IPS DF 4.7 (cell line): Measurements from ENCODE around the gene CD36.

Experiments
- DNase-seq: peaks from one replicate; pipeline ENCODE4 v3.0.0-alpha.2; 2013; ENCODE audit warnings: low spot score; ENCODE audit errors: extremely low read depth

The CD36 gene

DNA sequence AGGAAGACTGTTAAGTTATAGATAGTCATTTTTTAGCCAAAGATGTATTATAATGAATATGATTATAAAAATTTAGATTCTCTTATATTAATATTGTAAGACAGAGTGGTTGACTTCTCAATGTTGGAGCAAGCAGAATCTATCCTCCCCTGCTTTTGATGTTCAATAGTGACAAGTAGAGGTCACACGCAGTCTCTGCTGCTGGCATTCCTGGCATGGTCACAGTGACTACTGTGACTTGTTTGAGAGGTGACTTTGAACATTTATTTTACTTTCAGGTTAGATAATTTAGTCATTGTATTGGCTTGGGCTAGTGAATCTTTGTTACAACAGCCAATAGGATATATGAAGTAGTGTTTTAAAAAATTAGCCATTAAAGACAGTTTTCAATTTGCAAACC lies 13.7 kb upstream of the CD36 start:
- no peak for DNase-seq

DNA sequence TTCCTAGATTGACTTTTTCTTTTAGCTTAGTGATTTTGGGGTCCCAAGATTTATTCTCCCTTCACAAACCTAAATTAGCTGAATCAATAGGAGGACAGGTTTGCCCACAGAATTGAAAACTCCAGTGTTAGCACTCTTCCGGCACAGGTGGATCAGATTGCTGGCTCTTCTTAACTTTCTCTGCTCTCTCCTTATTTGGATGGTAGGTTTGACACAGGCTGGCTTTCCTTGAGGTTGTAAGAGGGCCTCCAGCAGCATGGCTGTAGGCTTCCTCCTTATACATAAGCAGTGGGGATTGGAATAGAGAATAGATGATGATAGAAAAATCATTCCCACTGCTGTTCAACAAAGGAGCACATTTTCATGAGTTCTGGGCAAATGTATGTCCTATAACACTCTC lies 9.4 kb upstream of the CD36 start:
- no peak for DNase-seq

DNA sequence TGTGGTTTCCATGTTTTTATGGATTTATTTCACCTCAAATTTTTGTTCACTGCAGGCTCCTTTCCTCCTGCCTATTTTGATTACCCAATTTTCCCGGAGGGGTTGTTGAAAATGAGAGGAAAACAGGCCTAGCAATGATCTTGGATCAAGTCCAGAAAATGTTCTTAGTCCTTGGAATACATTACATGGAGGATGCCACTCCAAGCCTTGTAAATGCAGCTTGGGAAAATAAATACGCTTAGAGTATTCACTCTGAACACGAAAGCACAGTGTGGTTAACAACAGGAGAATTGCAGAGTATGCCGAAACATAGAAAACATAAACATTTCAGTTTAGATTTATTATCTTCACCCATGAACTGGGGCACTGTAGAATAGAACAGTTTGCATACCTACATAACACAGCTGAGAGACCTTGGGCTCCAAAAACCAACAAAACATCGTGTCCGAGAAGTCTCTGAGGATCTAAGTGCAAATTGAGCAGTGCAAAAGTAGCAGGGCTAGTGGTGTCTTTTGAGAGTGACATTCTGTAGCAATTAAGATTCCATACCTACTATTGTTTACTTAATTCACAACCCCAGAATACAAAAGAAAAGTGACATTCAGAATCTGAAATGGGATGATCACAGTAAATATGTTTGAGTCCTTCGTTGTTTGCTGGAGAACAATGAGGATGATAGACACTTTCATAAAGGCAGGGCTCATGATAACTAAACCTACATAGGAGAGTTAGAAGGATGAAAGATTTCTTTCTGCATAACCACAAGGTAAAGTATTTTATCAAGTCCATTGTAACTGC lies 7.6 kb upstream of the CD36 start:
- DNase-seq: no peak

DNA sequence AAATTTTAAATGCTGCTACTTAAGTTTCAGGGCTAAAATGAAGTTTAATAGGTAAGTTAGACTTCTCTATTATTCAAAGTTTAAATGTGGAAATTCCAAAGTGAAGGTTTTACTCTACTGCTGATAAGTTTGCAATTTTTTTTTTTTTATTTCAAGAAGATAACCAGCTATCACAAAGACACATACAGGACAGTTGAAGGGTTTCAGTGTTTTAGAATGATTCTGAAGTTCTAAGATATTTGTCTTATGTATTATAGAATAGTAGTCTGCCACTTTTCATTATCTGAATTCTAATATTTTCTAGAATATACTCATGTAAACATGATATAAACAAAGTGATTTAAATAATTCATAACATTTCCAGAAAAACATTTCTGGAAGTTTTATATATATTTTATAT lies 7.0 kb upstream of the CD36 start:
- DNase-seq: no peak

DNA sequence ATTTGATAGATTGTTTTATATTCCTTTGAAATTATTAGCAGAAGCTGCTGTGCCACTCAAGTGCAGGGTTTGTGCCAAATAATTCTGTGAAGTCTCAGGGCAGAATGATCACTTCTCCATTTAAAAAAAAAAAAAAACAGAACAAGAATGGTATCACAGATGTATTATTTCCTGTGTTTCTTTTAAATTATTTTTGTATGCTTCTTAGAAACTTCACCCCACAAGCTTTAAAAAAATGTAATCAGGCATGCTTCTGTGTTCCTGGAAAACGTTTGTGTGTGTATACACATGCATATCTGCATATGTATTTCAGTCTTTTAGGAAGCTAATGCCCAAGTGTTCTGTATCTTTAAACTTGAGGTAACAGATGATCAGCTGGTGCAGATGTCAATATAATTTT lies 6.3 kb upstream of the CD36 start:
- no peak for DNase-seq

DNA sequence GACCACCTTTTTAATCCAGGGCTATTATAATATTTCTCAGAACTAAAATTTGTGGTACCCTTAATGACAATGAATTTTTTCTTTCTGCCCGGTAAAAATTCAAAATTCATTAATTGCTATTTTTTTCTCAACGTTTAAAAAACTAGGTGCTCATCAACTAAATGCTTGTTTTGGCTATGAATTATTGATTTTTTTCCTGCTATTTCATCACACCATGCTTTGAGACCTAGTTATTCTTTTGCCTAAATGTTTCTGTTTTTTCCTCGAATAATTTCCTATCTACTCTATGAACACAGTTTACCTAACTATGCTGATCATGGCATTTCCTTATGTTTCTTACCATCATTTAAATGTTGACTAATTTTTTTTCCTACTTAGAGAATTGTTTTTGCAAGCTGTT lies 5.6 kb upstream of the CD36 start:
- DNase-seq: no peak

DNA sequence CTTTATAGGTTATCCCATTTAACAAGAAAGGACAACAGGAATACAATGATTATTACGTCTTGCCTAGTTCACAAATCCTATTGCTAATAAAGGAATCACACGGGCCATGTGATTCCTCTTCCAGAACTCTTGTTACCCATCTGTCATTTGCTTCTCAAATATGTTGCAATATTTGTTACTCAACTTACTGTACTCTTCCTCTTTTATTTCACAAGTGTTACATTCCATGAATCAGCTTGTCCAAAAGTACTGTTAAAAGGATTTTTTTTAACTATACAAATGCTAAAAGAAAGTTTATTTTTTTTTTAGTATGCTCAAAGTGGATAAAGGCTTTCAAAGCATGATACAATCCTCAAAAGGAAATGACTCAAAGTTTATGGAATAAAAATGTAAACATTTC lies 3.9 kb upstream of the CD36 start:
- DNase-seq: no peak

DNA sequence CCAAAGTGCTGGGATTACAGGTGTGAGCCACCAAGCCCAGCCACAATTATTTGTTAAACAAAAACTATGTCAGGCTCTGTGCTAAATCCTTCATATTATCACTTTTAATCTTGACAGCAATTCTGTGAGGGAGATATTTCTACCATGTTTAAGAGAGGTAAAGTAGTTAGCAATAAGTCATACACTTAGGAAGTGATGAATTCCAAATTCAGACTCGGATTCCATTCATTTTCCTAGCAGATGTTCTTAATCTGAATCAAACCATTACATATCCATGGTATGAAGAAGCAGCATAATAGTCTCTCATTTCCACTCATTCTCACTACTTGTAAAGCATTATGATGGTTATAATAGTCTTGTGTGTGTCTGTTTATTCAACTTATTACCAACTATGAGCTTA lies 2.9 kb upstream of the CD36 start:
- no peak for DNase-seq

DNA sequence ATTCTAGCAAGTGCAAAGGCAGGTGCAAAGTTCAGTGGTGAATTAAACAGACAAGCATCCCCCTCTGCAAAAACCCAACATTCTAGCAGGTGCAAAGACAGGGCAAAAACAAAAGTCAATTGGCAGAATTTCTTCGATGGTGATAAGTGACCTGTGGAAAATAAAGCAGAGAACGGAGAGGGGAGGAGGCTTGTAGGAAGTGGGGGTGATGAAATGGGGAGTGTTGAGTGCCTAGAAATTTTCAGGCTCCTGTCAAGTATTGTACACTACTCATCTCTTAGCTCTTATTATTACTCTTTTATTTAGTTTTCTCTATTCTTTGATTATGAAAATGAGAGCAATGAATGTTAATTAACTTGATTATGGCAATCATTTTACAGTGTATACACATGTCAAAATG lies 2.4 kb upstream of the CD36 start:
- no peak for DNase-seq

DNA sequence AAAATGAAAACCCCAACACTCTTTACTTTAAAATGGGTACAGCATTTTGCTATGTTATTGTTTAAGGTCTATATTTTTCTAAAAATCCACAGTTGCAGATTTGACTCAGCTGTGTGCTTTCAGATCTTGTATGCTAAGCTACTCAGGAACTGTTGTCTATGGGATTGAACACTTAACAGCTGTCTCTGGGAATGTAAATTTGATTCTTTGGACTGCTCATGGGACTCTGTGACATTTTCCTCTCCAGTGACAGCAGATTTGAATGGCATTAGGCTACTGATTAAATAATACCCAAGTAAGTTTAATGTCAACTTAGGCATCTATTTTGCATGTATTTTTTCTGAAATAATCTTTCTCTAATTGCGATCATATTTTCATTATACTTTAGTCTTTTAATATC lies 1.7 kb upstream of the CD36 start:
- DNase-seq: no peak

DNA sequence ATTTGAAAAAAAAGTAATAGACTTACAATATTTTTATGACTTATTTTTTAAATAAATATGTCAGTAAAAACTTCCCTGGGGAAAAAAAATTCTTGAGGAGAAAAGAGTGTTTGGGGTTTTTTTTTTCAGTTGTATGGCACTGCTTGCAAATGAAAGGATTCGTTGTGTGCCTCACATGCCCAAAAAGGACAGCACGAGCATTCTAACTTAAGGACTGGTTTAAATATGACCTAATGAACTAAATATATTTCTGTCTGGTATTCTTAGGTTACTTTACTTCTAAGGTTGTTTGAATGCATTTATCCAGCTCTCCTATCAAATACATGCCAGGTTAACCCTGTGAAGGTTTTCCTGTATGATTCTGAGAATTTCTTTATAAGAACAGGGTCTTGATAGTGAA lies 988 bp upstream of the CD36 start:
- DNase-seq: no peak

DNA sequence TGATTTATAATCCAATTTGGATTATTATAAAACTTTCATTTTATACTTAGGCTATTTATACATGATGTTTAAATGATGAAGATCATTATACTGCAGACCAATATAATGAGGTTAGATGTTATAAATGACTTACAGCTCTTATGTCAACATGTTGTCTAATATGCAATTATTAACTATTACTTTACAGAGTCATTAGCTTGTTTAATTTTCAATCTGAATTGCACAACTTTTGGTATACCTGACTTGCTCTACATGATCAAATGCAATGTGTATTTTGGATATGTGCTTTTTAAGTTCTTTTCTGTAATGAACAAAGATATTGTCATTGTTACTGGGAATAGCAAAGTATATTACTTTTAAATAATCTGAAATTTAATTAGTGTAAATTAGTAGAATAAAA lies 569 bp downstream of the CD36 start:
- DNase-seq: no peak

DNA sequence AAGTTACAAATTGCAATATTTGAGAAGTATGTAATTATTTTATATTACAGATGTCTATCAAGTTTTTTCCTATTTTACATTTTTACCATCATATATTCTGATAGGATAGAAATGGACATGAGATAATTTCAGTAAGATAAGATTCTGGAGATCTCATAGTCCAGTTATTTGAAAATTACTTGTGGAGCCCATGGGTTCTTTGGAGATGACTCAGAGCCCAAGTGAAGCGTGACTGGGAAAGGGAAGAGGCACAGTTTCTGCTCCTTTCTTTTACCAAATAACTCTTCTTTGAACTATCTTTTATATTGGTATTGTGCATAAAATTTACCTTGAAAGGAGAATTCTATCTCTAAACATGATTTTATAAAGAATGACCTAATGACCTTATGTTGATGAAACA lies 2.4 kb downstream of the CD36 start:
- no peak for DNase-seq

DNA sequence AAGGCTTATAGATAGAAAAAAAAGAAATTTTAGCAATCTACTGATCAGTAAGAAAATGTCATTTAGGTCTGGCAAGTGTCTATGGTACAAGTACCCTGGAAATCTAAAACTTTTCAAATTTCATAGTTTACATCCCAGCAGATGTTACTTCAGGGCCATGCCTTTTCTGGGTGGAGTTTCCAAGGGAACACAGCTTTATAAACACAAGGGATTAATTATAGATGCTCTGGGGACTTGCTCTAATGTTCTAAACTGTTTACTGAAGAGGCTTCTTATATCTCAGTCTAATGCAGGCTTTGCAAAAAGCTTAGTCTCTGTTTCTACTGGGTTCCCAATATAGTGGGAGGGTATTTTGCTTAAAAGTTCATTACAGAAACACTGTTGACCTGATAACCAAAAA lies 3.1 kb downstream of the CD36 start:
- DNase-seq: no peak

DNA sequence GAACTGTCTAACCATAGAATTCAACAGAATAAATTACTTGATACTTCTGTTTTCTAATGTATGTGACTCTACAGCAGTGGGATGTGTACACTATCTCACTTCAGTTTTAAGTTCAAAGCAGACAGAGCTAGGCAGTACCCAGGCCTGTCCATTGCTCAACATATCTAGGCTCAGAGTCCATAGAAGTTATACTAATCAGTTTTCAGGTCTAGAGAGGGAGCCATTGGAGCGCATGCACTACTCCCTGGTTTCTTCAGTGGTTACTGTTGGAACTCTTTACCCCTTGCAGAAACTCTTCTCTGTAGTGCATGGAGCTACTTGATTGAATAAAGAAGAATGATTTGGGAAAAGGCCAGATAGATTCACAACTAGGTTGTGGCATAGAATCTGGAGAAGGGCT lies 4.4 kb downstream of the CD36 start:
- no peak for DNase-seq

DNA sequence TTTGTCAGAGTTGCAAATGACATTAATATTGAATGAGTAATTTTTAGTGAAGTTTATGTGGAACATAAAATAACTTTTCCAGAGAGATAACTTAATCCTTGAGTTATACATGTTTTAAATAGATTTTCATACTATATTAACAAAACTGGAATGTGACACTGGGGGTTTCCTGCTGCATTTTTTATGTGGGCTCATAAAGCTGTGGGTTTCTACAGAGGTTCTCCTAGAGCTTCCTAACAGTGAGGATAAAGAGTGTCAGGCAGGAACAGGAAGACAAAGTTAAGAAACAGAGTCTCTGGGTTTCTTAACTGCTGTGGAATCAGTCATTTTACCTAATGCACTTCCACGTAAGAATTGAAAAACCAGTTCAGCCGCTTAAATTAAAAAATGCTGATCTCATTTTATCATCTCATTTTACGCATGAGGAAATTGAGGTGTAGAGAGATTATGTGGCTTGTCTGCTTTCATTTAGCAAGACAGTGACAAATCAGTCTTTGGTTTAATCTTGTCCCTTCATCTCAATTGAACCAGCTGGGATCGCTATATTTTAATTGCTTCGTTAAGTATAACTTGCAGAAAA lies 5.0 kb downstream of the CD36 start:
- no peak for DNase-seq

DNA sequence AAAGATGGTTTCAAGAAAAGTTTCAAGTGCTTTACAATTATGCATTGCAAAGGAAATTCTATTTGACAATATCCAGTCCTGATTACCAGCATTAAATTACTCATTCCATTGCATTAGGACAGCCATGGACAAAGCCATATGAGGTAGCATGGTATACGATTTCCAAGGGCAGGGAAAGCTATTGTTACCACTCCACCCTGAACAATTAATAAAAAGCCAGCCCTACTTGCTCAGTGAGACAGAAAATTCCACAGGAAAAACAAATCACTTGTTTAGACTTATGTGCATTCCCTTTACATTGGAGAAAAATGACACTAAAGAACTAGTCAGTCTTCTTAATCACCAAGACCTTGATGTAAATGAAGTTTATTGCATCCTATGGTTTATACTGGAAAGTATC lies 5.6 kb downstream of the CD36 start:
- DNase-seq: no peak

DNA sequence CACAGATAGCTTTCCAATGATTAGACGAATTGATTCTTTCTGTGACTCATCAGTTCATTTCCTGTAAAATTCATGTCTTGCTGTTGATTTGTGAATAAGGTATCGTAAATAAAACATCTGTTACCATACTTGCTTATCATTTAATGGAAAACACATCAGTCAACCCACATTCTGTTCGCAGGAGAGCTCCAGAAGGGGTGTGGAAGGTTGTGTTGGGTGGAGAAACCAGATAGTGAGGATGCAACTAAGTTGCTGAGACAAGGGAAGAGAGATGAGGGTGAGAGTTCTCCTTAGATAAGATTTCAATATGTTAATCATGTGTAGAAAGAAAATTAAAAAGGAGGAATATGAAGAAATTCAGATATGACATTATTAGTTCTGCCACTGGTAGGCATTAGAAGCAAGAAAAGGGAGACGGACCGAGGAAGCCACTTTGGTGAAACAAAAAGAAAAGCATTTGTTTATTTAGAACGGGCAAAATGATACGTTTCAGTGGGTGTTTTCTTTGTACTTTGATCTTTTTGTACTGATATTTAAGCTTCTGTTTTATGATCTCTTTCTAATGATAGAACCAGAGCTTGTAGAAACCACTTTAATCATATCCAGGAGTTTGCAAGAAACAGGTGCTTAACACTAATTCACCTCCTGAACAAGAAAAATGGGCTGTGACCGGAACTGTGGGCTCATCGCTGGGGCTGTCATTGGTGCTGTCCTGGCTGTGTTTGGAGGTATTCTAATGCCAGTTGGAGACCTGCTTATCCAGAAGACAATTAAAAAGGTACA lies 7.8 kb downstream of the CD36 start:
- no peak for DNase-seq

DNA sequence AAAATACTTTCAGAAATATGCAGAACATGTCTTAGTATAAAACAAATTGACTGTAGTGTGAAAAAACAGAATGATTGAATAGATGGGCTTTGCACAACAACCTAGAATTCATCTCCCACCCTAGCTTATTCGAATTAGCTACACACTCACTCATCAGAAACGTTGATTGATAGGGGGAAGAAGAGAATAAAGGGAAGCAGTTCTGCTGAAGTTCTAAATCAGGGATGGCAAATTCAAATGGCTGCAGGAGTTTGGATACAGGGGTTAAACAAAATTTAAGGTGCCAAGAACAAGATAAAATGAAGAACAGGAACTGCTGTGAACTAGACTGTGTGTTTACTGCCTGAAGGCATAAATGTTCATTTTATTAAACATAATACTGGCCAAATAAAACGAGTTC lies 9.0 kb downstream of the CD36 start:
- no peak for DNase-seq

DNA sequence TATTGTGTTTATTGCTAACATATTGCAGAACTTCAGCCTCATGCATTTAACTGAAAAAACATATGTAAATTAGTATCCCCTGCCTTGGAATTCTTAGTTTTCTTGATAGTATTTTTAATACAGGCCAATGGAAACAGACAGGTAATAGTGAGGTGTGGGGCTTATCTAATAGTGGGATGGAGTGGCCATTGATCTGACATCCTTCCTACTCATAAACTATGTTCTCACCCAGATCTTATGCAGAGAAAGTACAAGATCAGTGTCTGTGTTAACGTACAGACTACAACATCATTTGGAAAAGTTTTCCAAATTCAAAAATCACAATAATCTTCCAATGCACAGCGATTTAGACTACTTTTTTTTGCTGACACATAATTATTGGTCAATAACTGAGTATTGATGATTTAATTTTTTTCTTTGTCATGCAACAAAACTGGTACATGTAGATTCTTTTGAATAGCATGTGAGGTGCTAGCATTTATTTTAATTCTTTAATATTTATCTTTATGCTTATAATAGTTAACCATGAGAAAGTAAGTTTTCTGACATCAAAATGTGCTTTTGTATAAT lies 9.7 kb downstream of the CD36 start:
- no peak for DNase-seq

DNA sequence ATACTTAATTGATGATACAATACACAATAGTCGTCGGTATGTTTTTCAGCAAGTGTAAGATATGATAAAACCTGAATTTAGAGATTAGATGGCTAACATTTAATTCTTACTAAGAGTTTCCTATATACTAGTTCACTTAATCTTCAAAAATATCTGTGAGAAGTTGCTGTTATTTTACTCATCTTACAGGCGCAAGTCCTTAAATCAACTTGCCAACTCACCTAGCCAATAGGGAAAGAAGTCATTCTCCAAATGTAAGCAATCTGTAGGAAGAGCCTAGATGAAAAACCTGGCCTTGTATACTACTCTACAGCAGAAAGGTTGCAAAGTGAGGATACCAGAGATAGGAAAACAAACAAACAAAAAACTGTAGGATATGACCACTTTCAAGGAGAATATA lies 10.6 kb downstream of the CD36 start:
- no peak for DNase-seq

DNA sequence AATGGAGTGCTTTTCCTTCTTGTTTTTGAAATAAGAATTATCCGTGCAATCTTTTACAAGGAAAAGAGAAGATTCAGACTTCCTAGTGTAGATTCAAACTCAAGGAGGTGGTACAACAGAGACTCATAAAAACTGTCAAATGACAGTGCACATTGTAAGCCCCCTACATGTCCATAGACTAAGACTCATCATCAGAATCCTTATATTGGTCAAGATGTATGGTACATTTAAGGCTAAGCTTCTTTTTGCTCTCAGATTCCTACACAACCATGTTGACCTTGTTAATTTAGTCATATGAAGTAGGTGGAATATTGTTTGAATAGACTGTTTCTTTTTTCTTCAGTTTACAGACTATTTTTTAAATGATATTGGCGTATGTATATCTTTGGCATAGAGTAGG lies 11.6 kb downstream of the CD36 start:
- no peak for DNase-seq
